Hindlimb muscle (tissue), 1 donor: ENCODE data around the gene DROSHA. TPM values are rescaled to one million over a fixed set of nuclear protein-coding genes. Genes with fewer than 3 reads are reported as not detected.

Experiments
- DNase-seq: peaks from one replicate; pipeline ENCODE4 v3.0.0-alpha.2; 2013
- polyA plus RNA-seq: library from polyadenylated mRNA; unstranded; fragments of 120-200 nt; gene quantifications from one replicate; pipeline ENCODE4 v1.2.1, GENCODE V29; 2013; ENCODE audit not compliant: insufficient read length

Gene DROSHA
- polyA plus RNA-seq, 1 donor: 45.8 TPM

DNA sequence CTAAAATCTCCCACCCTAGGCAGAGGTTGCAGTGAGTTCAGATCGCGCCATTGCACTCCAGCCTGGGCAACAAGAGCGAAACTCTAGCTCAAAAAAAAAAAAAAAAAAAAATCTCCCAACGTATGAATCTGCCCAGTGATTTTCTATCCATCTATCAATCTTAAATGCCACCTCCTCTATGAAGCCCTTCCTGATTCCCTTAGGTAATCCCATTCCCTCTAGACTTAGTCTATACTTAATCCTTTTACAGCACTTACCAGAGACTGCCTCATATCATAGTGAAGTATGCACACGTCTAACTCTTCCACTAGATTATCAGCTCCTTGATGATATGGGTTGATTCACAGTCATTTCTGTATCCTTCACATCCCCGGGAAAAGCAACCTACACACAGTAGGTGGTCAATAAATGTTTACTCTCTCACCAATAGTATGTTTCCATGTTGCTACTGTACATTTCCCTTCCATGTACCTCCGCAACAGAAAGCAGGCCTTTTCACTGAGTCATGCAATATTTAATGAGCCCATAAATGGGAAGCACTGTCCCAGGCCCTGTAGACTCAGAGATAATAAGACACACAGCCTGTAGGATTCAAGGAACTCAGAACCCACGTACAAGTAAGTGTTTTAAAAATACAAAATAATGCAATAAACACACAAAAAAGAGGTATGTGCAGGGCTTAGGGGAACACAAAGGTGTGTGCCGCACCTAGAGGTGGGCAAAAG is 1.2 kb downstream of the DROSHA start:
- DNase-seq: no peak

DNA sequence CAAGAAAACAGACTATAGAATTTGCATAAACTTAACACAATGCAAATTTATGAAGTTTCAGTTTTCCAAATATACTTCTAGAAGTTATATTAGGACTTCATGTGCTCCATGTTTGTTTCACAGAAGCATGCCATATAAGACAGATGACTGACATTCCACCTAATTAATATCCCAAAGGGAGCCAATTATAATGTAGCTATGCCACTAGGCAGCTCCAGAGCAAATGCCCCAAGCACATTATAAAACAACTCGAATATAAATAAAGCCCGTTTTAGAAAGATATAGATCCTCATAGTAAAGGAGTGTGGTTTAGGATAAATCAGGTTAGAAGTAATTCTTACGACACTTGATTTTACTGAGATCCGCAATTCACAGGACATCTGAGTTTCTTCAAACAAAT is 8.9 kb downstream of the DROSHA start:
- no peak for DNase-seq

DNA sequence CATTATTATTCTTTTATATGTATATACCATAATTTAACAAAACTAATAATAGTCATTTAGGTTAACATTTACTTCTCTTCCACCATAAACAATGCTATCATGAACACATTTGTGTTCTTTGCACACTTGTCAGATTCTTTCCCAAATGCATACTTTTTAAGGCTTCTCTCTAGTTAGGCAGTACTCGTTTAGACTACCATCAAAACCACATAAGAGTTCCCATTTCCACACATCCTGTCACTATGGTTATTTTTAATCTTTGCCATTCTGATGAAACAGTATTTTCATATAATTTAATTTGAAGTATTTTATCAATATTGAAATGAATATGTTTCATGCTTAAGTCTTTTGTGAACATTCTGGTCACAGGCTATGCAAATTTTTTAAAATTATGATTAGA is 15.1 kb downstream of the DROSHA start:
- no peak for DNase-seq

DNA sequence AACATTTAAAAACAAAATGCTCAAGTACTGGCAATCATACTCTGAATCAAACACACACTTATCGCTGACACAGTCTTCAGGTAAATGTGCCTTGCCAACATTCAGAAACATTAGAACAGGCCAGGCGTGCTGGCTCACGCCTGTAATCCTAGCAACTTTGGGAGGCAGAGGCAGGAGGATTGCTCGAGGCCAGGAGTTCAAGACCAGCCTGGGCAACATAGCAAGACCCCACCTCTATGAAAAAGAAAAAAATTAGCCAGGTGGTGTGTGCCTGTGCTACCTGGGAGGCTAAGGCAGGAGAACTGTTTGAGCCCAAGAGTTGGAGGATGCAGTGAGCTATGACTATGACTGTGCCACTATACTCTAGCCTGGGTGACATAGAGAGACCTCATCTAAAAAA is 20.6 kb downstream of the DROSHA start:
- no peak for DNase-seq

DNA sequence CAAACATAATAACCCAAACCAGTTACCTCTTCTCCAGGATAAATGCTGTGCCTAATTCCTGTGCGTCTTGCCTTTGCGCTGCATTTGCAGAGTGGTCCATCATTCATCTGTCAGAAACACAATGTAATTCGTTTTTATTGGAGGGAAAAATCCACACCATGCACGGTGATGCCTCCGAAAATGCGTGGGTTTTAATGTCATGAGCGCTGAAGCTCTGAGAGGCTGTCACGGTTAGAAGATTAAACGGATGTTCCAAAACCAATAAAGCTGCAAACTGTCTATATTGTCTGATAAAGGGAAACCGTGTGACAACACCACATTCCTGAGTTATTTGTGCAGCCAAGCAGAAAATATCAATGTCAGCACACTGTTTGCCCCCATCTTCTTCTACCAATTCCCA is 27.4 kb downstream of the DROSHA start:
- no peak for DNase-seq

DNA sequence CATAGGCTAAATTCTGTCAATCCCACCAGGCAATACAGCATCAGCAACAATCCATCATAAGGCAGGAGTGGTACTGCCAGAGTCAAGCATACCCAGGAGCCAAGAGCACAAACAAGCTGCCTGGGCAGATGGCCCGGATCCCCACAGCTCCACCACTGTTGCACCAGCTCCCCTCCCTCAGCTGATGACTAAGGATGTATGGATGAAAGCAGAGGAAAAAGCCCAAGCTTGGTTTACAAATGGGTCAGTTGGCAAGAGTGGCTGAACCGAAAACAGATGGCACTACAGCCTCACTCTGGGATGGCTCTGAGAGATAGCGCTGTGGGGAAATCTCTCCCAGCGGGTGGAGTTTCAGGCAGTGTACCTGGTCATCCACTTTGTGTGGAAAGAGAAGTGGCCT is 29.4 kb downstream of the DROSHA start:
- no peak for DNase-seq

DNA sequence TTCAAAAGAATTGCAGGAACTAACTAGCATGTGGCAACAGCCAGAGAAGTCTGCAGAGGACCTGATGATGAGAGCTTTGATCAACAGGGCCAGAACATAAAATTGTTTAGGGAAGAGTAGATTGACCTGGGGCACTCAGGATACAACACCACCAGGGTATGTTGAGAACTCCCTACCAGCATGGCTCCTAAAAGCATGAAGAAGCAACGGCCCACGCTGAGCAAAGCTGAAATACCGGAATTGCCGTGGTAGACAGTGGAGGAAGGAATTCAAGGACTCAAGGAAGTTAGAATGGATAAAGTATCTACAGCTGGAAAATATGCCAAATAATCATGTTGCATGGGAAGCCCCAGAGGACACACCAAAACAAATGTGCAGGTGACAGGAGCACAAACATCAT is 31.6 kb downstream of the DROSHA start:
- DNase-seq: no peak

DNA sequence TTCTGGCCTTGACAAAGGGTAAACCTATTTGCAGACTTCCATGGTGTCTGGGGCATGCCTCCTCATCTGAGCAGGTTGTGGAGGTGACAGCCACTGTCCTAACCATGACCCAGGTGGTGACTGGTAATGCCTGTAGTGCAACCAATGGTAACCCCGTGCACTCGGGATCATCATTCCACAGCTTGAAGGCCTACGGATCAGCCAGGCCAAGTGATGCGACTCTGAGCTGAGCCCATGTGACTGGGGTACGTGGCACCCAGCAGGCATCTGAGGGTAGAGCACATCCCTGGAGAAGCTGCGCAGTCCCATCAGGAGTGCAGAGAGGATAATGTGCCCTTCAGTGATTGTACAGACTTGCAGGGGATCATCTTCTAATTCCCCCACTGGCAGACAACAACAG is 35.0 kb downstream of the DROSHA start:
- no peak for DNase-seq

DNA sequence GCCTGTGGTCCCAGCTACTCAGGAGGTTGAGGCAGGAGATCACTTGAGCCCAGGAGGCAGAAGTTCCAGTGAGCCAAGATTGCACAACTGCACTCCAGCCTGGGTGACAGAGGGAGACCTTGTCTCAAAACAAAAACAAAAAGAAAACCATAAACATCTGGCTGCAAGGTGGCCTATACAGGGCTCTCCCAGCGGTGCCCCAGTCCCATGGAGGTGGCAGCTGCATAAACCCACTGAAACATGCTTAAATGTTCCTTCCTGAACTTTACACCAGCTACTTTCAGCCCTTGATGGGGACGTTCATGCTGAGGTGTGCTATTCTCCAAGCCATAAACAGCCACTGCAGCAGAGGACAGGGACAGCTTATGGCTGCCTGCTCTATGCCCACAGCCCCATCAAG is 35.6 kb downstream of the DROSHA start:
- no peak for DNase-seq

DNA sequence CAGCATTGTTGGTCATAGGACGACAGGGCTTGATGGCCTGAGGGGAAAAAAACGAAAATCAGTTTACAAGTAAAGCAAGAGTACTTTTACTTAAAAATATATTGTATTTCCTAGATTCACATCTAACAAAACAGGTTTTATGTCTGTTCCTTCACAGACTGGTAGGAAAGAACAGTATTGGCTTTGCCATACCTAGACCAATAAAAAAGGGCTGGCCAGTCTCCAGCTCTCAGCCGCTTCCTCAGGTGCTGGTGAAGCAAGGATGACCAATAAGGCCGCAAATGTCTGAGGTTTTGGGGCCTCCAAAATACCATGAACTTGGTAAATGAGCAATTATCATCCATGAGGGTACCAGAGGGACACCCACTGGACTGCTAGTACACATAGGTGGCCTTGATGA is 36.6 kb downstream of the DROSHA start:
- DNase-seq: no peak

DNA sequence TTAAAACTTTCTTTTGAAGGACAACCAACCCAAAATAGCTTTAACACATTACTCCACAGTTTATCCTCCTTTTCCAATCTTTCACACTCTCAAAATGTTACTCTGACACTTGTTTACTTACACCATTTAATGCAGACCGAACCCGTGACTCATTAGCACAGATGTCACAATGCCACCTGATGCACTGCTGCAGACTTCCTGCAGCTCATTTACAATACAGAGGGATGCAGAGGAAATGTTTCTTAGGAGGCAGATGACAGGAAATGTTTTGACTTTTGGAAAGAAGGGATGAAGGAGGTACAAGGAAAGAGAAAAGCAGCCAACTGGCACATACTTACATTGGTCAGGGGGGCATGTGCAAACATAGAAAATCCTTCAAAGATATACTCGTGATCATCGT is 39.0 kb downstream of the DROSHA start:
- no peak for DNase-seq

DNA sequence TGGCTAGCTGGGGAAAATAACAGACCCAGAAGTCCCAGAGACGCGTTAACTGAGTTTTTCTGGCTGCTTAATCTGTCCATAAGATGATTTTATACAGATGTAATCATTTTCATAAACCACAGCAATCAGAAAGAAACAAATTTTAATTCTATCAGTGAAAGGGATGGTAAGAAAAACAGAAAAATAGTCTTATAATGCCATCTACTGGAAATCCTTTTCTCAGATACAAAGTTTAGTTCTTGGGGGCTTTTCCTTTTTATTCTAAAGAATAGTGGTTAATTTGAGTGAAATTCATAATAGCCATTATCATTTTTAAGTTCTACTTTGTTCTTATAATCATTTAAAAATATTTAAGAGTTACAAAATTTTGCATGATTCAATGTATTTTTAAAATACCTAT is 44.4 kb downstream of the DROSHA start:
- DNase-seq: no peak

DNA sequence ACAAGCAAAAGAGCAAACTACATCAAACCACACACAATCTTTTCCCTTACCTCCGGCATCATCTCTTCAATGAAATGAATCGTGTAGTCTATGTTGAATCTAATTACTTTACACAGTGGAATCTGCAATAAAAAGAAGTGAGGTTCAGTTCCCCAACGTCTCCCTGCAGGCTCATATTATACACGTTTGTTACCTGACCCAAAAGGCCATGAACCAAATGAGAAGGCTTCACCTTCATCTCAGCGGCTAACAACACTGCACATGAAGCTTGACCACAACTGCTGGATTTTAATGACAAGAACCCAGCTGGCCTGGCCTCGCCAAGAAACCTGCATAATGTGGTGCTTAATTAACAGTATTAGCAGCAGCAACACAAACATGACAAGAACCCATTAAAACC is 45.5 kb downstream of the DROSHA start:
- DNase-seq: no peak

DNA sequence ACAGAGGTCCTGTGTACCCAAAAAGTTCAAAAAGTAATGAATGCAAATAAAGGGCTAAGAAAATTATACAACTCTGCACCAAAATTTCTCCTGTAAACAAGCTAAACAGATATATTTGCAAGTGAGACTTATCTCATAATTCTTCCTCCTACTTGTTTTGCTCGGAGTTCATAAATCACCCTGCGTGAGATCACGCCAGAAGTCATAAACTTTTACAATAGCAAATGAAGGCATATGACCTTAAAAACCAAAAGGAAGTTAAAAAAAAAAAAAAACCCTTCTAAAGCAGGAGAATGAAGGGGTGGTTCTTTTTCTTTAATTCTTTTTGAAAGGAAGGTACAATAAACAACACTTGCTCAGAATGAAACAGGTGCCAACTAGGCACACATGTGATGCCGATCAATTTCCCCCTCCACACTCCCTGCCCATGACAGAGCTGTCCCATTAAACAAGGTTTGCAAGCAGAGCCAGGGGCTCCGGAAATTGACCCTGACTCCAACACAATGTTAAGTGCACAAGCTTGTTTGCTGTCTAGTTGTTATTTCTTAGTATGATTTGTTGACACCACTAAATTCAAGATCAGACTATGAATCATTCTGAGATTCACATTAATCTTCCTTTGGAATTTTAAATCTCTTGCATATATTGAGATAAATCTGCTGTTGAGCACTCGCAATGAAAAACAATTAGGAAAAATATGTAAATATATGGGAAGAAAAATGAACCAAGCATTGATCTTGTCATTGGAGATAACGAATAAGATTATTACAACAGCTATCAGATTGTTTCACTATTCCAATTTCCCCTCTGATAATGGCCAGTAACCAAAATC is 46.3 kb downstream of the DROSHA start:
- no peak for DNase-seq

DNA sequence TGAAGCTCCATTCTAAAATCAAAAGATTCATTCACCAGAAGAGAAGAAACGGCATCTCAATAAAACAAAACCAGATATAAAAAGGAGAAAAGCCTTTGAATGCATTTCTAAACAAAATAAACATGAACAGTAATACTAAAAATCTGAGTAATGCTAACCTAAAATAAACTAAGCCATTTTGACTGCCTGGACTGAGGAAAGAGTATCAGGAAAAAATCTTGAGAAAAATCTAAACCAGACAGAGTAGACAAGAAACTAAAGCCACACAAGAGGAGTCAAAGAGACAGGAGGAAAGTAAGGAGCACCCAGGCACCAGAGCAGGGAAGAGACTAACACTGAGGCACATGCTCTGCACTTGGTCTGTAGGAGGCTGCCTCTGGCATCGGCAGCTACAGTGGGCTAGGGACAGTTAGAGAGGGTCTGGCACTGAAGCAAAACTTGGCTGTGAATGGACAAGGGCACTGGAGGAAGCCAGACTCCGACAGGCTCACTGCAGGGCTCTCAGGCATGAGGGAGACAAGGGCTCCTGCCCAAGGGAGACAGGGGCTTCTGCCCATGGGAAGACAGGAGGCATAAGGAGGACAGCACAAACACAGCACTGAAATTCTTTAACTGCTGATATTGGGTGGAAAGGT is 50.2 kb downstream of the DROSHA start:
- no peak for DNase-seq

DNA sequence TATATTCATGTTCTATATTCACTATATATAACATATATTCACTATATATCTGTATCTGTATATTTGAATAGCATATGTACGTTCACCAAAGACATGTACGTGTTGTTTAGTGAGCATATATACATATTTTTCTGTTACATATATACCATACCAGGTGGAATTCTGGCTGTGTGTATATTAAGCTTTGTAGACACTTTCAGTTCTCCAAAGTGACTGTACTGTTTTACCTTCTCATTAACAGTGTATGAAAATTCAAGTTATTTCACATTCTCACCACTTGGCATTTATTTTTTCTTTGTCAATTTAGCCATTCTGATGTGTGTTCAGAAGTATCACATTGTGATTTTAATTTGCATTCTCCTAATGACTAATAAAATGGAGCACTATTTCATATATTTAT is 52.2 kb downstream of the DROSHA start:
- no peak for DNase-seq

DNA sequence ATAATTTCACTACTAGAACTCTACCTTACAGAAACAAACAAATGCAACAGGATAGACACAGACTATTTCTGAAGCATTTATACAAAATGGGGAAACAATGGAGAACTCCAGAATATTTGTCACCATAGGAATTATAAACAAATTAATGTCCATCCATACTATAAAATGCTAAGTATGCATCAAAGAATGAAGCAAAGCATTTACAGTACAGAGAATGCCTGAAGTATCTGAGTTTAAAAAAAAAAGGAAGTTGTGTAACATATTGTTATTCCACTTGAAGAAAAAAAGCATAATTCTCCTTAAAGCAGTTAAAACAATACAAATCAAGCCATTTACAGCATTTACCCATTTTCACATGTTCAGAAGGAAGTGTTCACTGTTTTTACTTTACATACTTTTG is 53.0 kb downstream of the DROSHA start:
- no peak for DNase-seq

DNA sequence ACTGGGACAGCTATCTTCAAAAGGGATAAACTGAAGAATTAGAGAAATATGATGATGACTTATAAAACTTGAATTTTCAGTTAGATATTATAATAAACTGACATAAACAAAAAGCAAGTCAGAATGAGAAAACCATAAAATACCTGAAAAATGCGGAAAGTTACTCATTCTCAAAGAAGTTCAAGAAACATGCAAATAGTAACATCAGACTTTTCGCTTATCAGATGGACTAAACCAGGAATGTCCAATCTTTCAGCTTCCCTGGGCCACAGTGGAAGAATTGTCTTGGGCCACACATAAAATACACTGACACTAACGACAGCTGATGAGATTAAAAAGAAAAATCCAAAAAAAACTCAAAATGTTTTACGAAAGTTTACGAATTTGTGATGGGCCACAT is 53.9 kb downstream of the DROSHA start:
- DNase-seq: no peak

DNA sequence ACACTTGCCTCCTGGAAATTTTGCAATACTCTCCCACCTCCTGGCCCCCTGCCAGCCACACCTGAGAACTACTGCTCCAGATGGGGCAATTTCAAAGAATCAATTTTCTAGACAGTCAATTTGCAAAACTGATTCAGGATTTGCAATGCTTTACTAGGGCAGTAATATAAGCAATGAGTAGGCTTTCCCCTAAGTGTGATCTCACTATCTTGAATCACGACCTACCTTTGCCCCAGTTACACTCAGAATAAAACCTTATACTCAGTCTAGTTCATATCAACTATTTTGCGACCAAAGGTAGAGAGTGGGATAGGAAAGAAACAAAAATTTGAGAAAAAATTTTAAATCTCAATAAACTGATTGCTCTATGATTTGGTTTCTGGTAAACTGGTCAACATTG is 54.4 kb downstream of the DROSHA start:
- DNase-seq: no peak

DNA sequence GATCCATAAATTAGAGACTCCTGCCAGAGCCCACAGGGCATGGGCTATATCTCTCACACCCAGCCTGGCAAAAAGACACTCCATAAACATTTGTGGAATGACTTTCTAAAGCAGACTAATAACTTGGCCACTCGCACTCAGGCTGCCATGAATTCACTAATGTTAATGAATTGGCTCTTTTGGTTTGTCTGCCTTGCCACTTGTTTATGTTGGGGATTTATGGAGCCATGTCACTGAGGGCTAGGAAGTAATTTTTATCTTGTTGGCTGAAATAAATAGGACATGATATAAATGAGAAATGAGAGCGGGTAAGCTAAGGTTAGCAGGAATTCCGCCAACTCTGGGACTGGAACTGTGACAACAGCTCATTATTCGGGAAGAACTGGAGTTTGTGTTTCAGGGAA is 55.2 kb downstream of the DROSHA start:
- DNase-seq: peak; percentile 8

DNA sequence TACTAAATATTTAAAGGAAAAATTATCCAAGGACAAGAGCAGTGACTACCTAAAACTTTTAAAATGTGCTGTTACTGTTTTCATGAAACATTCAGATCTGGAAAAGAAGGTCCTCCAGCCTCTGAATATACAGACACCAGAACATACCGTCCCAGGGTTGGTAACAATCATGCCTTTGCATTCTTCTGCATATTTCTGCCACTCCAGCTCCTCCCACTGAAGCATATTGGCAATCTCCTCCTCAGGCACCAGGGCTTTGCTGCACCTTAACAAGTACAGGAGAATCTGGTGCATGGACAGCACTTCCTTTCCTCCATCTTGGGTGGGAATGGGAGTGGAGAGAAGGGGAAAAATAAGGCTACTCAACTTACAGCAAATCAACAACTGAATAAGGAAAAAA is 60.0 kb downstream of the DROSHA start:
- no peak for DNase-seq

DNA sequence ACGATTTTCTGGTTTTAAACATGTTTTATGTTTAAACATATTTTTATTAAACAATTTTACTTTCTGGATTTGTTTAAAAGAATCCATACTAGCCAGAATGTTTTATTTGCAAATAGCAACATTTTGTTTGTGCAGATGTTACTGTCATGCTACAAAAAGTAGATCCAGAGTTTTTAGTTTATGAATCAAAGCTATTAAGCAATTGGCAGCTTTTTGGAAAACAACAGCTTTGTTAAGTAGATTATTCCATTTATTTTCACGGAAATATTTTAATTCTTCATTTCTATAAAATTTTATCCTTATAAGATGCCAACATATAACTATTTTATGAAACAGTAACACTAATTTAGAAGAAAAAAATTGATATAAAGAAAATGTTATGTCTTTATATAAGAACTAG is 60.9 kb downstream of the DROSHA start:
- no peak for DNase-seq

DNA sequence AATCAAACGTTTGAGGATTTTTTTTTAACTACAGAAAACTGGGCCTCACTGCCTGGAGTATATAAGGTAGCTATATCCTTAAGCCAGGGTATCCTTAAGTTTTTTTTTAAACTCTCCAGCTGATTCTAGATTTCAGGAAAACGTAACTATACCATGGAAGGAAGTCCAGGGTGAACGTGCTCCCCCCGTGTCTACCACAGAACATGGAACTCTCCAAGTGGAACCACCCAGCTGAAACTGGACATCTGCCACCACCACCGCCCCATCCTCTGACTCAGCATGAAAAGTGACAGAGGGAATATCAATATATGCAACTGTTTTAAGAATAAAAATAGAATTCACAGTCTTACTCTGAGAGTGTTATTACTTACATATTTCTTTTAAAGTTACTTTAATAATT is 61.3 kb downstream of the DROSHA start:
- peak; percentile 7 for DNase-seq

DNA sequence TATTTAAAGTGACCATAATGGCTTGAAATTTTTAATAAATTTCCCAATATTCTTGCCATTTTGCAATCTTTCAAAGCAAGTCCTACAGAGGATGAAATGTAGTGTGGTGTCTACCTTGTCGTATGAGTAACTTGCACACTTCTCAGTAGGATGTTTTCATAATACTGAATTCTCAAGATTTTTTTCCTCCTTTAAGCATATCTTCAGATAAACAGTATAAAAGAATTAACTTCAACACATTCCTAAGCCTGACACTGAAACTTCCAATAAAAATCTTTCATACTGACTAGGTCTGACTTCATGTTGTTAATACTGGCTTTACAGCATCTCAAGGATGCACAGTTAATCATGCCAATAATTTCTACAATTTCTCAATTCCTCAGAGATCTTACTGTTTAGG is 62.0 kb downstream of the DROSHA start:
- no peak for DNase-seq
